NCI-H526 (cell line): ENCODE results near the gene CORO2B.

Source experiments
- DNase-seq, 2 experiments: peaks; one replicate each; lab custom pipeline; 2025; lab: John Stamatoyannopoulos, UW

Gene CORO2B

GRCh38 chr15:68553994-68554720, 24.6 kb upstream of the CORO2B start:
- DNase-seq: peak; percentile 30 to 85

- no peak for DNase-seq
Measured at GRCh38 chr15:68554721-68555678, 23.8 kb upstream of the CORO2B start.

GRCh38 chr15:68555679-68556037, 23.1 kb upstream of the CORO2B start:
- no peak for DNase-seq

- no peak for DNase-seq
Measured at GRCh38 chr15:68556139-68556990, 22.4 kb upstream of the CORO2B start.

- DNase-seq: no peak
Measured at GRCh38 chr15:68557469-68558317, 21.1 kb upstream of the CORO2B start.

GRCh38 chr15:68558318-68559305, 20.2 kb upstream of the CORO2B start:
- DNase-seq: peak; percentile 26 to 70

GRCh38 chr15:68559345-68560310, 19.2 kb upstream of the CORO2B start:
- peak; percentile 70 to 94 for DNase-seq

GRCh38 chr15:68560501-68561113, 18.2 kb upstream of the CORO2B start:
- peak in 1 of 2 experiments; percentile 36 for DNase-seq

GRCh38 chr15:68561171-68561900, 17.5 kb upstream of the CORO2B start:
- peak; percentile 49 to 72 for DNase-seq

GRCh38 chr15:68561901-68562300, 16.9 kb upstream of the CORO2B start:
- DNase-seq: no peak

- DNase-seq: no peak
Measured at GRCh38 chr15:68564173-68564572, 14.6 kb upstream of the CORO2B start.

GRCh38 chr15:68565234-68565633, 13.6 kb upstream of the CORO2B start:
- DNase-seq: no peak

- DNase-seq: no peak
Measured at GRCh38 chr15:68565726-68566125, 13.1 kb upstream of the CORO2B start.

- no peak for DNase-seq
Measured at GRCh38 chr15:68566377-68566954, 12.3 kb upstream of the CORO2B start.

GRCh38 chr15:68567345-68567744, 11.4 kb upstream of the CORO2B start:
- DNase-seq: no peak

GRCh38 chr15:68570974-68571373, 7.8 kb upstream of the CORO2B start:
- DNase-seq: no peak

- DNase-seq: no peak
Measured at GRCh38 chr15:68571582-68571981, 7.2 kb upstream of the CORO2B start.
